HG03139 (cell line): ENCODE measurements around the gene STX19.
"Not testable (repeated sequence)": the region's sequence is repeated elsewhere in the genome, so short reads cannot be mapped to it uniquely, and the experiment has no call there.

Source experiments
- ATAC-seq: cut with Tn5 transposase; IDR thresholded peaks from one replicate; pipeline ENCODE4 v1.9.1; 2021; ENCODE audit not compliant: unreplicated experiment

STX19 gene, protein sequence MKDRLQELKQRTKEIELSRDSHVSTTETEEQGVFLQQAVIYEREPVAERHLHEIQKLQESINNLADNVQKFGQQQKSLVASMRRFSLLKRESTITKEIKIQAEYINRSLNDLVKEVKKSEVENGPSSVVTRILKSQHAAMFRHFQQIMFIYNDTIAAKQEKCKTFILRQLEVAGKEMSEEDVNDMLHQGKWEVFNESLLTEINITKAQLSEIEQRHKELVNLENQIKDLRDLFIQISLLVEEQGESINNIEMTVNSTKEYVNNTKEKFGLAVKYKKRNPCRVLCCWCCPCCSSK

DNA sequence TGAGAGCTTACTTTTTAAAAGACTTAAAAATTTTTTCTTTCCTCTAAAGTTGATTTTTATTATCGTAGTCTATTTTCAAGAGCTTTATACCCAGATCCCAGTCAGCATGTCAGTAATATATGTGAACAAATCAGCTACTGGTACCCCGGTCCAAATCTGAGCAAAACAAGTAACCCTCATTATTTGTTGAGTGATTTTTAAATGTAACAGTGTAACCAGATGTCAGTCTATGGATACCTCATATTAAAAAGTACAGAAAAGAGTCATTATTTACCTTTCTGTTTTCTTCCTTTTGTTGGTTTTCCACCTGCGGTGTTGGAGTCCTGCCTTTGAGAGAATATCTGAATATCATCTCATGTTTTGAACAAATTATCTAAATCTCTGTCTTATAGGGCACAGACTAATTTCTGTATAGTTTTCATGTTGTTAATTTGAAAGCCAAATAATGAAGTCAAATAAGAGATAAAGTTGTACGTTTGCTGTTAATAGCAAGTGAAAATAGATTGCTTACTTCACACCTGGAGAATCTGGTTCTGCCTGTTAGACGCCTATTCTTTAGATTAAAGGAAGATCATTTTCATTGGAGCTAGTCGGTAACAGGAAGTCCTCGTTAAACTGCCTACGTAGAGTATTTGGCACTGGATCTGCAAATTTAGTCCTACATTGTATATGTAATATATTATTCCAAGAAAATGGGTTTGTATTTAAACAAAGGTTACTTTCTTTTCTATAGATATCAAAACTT lies at the start of gene STX19:
TSS of gene STX19 (minus strand) at position 505 of the 745 bp plus-strand sequence. CDS start 13,328 bp downstream, outside the sequence.
- no peak for ATAC-seq

GRCh38 chr3:94076055-94076454 lies 47.7 kb upstream of the STX19 start:
- ATAC-seq, result no peak

DNA sequence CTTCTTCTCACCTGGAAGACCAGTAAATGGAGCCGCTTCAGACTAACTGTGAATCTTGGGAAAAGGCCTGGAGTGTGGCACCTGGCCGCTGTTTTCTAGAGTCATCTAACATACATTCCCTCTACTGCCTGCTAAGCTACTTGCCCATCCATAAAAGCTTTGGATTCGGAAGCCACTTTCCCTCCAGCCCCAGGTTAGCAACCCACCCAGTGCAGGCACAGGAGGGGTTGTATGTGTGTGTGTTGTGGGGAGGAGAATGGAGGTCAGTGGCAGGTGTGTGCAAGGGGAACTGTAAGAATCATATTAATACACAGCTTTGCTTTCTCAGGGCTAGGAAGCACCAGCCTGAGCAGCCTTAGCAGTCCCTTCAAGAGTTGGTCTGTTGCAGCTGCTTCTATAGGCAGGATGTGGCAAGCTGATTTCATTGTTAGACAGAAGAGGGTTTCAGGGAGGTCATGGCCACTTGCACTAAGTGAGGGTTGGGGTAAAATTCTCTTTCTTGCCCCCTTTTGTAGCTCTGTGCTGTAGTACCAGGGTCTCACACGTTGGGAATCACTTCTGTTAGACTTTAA lies 43.4 kb upstream of the STX19 start:
- peak; percentile 82 for ATAC-seq

GRCh38 chr3:94070341-94070911 lies 42.0 kb upstream of the STX19 start:
- peak; percentile 34 for ATAC-seq

DNA sequence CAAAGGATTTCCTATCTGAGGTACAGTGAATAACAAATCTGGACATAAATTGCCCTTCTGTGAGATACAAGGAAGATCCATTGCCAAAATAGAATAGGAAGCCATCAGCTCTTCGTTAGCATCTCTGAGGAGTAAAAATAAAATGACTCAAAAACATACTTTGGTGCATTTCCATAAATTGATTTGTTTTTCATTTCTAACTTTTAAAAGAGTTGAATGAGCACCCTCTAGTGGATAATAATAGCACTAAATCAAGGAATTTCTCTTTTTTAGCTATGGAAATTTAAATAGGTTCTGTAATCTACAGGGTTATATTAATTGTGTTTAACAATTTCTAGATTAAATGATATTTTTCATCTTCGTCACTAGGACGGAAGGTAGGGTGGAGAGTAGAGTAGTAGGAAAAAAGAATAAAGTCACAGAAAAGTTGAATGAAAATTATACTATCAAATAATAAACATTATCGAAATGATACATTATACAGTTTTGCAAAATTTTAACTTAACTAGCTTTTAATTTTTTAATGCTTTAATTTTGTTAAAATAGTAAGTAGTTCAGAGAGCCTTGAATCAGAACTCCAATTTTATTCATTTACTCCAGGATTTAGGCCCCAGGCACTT lies 40.9 kb upstream of the STX19 start:
- no peak for ATAC-seq

DNA sequence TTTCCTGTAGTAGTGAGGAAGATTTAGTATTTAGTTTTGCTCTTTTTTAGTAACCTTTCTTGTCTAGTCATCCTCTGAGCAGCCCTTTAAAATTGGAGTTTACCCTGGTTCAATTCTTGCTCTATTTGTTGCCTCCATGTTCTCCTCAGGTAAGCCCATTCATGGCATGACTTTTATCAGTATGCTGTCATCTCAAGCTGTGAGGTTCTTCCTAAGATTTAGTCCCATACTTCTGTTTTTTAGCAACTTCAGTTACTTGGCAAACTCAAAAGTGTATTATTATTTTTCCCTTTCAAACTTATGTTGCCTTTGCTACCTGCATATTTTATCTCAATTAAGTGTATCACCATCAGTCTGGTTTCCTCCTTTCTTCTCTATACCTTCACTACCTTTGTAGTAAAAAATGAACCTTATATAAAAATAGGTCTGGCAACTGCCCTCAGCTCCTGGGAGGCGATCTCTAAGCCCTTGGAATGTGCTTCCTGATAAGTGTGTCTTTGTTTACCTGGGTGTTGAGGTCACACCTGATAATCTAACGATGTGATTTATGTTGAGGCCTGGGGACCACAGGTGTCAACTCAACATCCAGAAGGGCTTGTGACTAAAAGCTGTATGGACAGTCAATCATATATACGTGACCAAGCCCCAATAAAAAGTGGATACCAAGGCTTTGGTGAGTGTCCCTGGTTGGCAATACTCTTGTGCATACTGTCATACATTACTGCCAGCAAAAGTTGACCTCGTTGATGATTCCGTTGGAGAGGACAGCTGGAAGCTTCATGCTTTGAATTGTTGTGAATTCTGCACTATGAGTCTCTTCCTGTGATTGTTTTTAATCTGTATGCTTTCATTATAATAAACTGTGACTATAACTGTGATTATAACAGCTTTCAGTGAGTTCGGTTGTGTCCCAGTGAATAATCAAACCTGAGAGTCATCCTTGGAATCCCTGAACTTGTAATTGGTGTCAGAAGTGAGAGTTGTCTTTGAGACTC lies 38.4 kb upstream of the STX19 start:
- ATAC-seq, result no peak

- no peak for ATAC-seq
These were observed 37.6 kb upstream of the STX19 start for GRCh38 chr3:94065819-94066480.

DNA sequence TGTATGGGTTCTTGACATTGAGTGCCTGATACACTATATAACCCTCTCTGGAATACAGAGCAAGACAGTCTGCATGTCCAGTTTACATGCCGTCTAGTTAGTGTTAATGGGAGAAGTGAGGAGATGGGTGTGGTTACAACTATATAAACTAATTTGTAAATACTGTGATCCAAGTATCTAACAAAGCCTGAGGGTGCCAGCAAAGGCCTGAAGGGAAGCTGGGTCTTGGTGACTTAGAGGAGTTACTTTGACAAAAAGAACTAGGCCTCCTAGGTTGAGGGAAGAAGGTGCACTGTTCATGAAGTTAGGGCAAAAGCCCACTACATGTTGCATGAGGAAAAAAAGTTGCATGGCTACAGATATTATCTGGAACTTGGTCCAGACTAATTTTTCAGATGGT lies 36.7 kb upstream of the STX19 start:
- no peak for ATAC-seq

DNA sequence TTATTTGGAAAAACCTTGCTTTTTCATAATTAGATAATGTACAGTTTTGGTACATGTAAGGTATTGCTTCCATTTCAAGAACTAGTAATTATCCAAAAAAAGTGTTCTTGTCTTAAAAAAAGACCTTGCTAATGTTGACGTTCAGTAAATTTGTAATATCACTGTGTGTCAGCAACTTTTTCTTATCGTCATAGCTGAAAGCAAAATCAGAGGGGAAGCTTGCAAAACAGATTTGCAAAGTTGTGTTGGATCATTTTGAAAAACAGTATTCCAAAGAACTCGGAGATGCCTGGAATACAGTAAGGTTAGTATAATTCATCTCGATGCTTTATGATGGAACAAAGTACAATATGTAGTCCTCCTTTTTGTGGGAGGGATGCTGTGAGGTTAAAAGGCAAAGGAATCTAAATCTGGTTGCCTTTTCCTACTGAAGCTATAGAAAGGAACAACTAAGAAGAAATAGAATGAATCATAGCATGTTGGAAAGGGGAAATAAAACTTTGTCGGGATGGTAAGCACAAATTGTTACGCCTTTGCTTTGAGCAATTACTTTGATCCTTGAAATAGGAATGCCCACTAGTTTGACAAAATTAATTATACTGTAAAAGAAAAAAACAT lies 36.0 kb upstream of the STX19 start:
- ATAC-seq, result no peak

DNA sequence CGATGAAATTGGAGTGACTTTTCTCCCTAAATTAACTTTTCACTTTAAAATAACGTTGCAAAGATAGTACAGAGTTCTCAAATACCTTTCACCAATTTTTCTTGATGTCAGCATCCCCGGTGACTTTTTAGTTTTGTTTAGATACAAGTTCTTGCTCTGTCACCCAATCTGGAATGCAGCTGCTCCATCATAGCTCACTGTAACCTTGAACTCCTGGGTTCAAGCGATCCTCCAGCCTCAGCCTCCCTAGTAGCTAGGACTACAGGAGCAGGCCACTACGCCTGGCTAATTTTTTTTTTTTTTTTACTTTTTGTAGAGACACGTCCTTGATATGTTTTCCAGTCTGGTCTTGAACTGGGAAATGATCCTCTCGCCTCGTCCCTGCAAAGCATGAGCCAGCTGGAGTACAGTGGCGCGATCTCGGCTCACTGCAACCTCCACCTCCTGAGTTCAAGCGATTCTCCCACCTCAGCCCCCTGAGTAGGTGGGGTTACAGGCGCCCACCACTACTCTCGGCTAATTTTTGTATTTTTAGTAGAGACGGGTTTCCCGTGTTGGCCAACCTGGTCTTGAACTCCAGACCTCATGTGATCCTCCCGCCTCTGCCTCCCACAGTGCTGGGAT lies 35.2 kb upstream of the STX19 start:
- no peak for ATAC-seq

DNA sequence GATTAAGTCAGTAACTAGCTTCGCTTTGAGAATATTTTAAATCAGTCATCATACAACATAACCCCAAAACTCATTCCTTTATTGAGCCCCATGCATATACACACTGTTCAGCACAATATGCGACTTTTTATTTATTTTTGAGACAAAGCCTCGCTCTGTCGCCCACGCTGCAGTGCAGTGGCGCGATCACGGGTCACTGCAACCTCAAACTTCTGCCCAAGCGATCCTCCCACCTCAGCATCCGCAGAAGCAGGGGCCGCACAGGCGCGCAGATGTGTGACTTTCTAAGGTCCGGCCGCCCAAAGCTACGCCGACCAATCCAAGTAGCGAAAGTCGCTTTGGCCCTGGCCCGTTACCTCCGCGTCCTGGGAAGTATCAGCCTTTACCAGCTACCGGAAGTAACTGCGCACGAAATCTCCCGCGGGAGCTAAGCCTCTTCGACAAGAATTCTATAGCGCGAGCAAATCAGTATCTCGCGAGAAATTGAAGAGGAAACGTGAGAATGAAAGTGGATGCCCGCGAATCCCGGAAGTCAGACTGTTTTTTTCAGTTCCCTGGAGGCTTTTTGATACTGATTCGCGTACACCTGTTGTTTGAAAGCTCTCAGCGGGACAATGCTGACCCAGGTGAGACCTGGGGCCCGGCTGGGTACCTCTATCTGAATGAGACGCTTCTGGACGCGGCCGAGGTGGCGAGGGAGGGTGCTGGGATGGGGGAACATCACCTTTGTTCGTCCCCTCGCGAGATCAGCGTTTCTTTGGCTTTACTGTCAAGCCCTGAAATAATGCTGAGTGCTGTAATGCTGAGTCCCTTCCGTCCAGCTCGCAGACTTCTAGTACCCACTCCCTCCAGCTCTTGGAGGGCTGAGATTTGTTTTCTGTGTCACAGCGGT lies 34.4 kb upstream of the STX19 start, which contains the start of the genes DHFR2 and NSUN3:
TSS of gene DHFR2 (minus strand) at position 404 of the 892 bp plus-strand sequence. CDS start 1,405 bp downstream, outside the sequence.
TSS of gene NSUN3 (plus strand) at position 549 of the 892 bp plus-strand sequence. CDS start at position 615, 66 bp downstream.
- peak; percentile 91 for ATAC-seq

DNA sequence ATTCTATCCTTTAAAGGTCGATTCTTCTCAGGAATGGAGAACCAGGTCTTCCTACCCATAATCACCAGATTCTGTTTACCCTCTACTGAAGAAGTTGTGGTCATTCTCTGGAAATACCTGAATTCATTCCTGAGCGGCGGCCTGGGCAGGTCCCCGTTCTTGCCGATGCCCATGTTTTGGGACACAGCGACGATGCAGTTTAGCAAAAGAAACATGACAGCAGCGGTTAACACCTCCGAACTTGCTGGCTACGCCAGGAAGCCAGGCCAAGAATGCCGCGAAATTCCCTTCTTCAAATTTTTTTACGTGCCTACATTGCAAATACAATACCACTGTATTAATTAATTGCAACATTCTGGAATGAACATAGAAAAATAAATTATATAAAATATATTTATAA lies 32.9 kb upstream of the STX19 start:
- no peak for ATAC-seq

- ATAC-seq, result no peak
These were observed 22.1 kb upstream of the STX19 start for GRCh38 chr3:94050546-94050945.

- ATAC-seq, result no peak
These were observed 20.9 kb upstream of the STX19 start for GRCh38 chr3:94049267-94049666.

DNA sequence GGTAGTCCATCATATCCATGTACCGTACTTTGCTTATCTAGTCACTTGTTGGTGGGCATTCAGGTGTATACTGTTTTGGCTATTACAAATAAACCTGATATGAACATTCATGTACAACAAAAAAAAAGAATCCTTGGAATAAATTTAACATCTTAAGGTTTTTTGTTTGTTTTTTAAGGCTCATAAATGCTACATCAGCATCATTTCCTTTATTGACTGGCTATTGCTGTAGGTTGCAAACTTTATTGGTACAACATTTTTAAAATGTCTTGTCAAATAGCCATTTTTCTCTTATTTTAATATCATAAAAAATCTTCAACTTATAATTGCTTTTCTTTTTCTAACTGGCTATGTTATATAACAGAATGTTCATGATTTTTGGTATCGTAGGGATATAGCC lies 18.1 kb upstream of the STX19 start:
- ATAC-seq, result no peak

DNA sequence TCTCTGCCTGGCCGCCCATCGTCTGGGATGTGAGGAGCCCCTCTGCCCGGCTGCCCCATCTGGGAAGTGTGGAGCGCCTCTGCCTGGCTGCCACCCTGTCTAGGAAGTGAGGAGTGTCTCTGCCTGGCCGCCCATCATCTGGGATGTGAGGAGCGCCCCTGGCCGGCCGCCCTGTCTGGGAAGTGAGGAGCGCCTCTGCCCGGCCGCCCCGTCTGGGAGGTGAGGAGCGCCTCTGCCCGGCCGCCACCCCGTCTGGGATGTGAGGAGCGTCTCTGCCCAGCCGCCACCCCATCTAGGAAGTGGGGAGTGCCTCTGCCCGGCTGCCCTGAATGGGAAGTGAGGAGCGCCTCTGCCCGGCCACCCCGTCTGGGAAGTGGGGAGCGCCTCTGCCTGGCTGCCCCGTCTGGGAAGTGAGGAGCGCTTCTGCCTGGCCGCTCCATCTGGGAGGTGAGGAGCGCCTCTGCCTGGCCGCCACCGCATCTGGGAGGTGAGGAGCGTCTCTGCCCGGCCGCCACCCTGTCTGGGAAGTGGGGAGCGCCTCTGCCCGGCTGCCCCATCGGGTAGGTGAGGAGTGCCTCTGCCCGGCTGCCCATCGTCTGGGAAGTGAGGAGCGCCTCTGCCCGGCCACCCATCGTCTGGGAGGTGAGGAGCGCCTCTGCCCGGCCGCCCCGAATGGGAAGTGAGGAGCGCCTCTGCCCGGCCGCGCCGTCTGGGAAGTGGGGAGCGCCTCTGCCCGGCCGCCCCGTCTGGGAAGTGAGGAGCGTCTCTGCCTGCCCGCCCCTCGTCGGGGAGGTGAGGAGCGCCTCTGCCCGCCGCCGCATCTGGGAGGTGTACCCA lies 15.9 kb upstream of the STX19 start:
- ATAC-seq, result not testable (repeated sequence)

GRCh38 chr3:94043285-94043684 lies 14.9 kb upstream of the STX19 start:
- no peak for ATAC-seq
